HepG2 (cell line): Measurements from ENCODE around the gene ZNF593OS. TPM values are rescaled to one million over a fixed set of nuclear protein-coding genes. Genes with fewer than 3 reads are reported as not detected.

Experiments
- CENPBD1 ChIP-seq: sonication (generic); formaldehyde crosslinking; IDR thresholded peaks from 2 replicates; pipeline ENCODE4 v1.8.0; 2022; ENCODE audit warnings: missing genetic modification reagents, low read depth, mild to moderate bottlenecking, borderline replicate concordance
- HMG20B ChIP-seq: conservative IDR thresholded peaks from 2 replicates; pipeline ENCODE4 v1.6.1; 2016; ENCODE audit warnings: missing genetic modification reagents, missing compliant biosample characterization
- KLF11 ChIP-seq: IDR thresholded peaks from 2 replicates; pipeline ENCODE4 v1.6.1; 2016; ENCODE audit warnings: missing compliant biosample characterization
- MYC ChIP-seq: sonication (generic); formaldehyde crosslinking; IDR thresholded peaks from 2 replicates; pipeline ENCODE4 v1.9.0; 2021; ENCODE audit warnings: missing genetic modification reagents, borderline replicate concordance
- NRL ChIP-seq: sonication (generic); formaldehyde crosslinking; IDR thresholded peaks from 2 replicates; pipeline ENCODE4 v1.5.0; 2020; ENCODE audit warnings: missing genetic modification reagents, mild to moderate bottlenecking, moderate library complexity, borderline replicate concordance
- SMC3 ChIP-seq: IDR thresholded peaks from 2 replicates; pipeline ENCODE4 v1.6.1; 2011; ENCODE audit warnings: low read length, improper control_type of control experiment
- SYNCRIP ChIP-seq: fragments of 200-400 bp; formaldehyde crosslinking; IDR thresholded peaks from 2 replicates; pipeline ENCODE4 v1.6.1; 2018; ENCODE audit warnings: mild to moderate bottlenecking, low read depth, low read length; ENCODE audit not compliant: insufficient read depth
- TBP ChIP-seq: sonication (generic); formaldehyde crosslinking; IDR thresholded peaks from 2 replicates; pipeline ENCODE4 v1.5.0; 2020; ENCODE audit warnings: missing genetic modification reagents
- TERF1 ChIP-seq: sonication (generic); formaldehyde crosslinking; IDR thresholded peaks from 2 replicates; pipeline ENCODE4 v1.8.0; 2022; ENCODE audit warnings: mild to moderate bottlenecking, missing genetic modification reagents, moderate library complexity
- TFDP2 ChIP-seq: sonication (generic); formaldehyde crosslinking; IDR thresholded peaks from 2 replicates; pipeline ENCODE4 v1.4.0; 2020; ENCODE audit warnings: missing genetic modification reagents
- TMF1 ChIP-seq: sonication (generic); formaldehyde crosslinking; IDR thresholded peaks from 2 replicates; pipeline ENCODE4 v1.8.1; 2022; ENCODE audit warnings: low read depth, missing genetic modification reagents
- U2AF1 ChIP-seq: fragments of 200-400 bp; formaldehyde crosslinking; optimal IDR thresholded peaks from 2 replicates; pipeline ENCODE3; 2017; ENCODE audit warnings: mild to moderate bottlenecking, low read depth, low read length
- ZBTB3 ChIP-seq: sonication (generic); formaldehyde crosslinking; IDR thresholded peaks from 2 replicates; pipeline ENCODE4 v1.4.0; 2020; ENCODE audit warnings: low read depth, mild to moderate bottlenecking, moderate library complexity, missing genetic modification reagents, borderline replicate concordance
- ZBTB33 ChIP-seq: sonication (generic); formaldehyde crosslinking; IDR thresholded peaks from 2 replicates; pipeline ENCODE4 v1.4.0; 2020; ENCODE audit warnings: missing genetic modification reagents
- ZBTB39 ChIP-seq: sonication (generic); formaldehyde crosslinking; IDR thresholded peaks from 2 replicates; pipeline ENCODE4 v1.5.0; 2020; ENCODE audit warnings: missing genetic modification reagents
- ZMAT3 ChIP-seq: sonication (generic); formaldehyde crosslinking; conservative IDR thresholded peaks from 2 replicates; pipeline ENCODE4 v1.7.0; 2021; ENCODE audit warnings: missing genetic modification reagents
- ZNF12 ChIP-seq: sonication (generic); formaldehyde crosslinking; IDR thresholded peaks from 2 replicates; pipeline ENCODE4 v1.5.0; 2020; ENCODE audit warnings: missing genetic modification reagents
- ZNF136 ChIP-seq: sonication (generic); formaldehyde crosslinking; IDR thresholded peaks from 2 replicates; pipeline ENCODE4 v1.8.1; 2022; ENCODE audit warnings: low read depth, mild to moderate bottlenecking, moderate library complexity, missing genetic modification reagents
- ZNF20 ChIP-seq: sonication (generic); formaldehyde crosslinking; IDR thresholded peaks from 2 replicates; pipeline ENCODE4 v1.4.0; 2020; ENCODE audit warnings: mild to moderate bottlenecking, moderate library complexity, missing genetic modification reagents
- ZNF275 ChIP-seq: sonication (generic); formaldehyde crosslinking; IDR thresholded peaks from 2 replicates; pipeline ENCODE4 v1.8.0; 2022; ENCODE audit warnings: missing genetic modification reagents, mild to moderate bottlenecking, inconsistent platforms, borderline replicate concordance
- ZNF678 ChIP-seq: sonication (generic); formaldehyde crosslinking; IDR thresholded peaks from 2 replicates; pipeline ENCODE4 v1.4.0; 2020; ENCODE audit warnings: mild to moderate bottlenecking, missing genetic modification reagents
- ZNF776 ChIP-seq: sonication (generic); formaldehyde crosslinking; IDR thresholded peaks from 2 replicates; pipeline ENCODE4 v1.4.0; 2020; ENCODE audit warnings: mild to moderate bottlenecking, missing genetic modification reagents
- ZSCAN22 ChIP-seq: sonication (generic); formaldehyde crosslinking; IDR thresholded peaks from 2 replicates; pipeline ENCODE4 v1.4.0; 2020; ENCODE audit warnings: mild to moderate bottlenecking, missing genetic modification reagents
- polyA plus RNA-seq, 8 experiments: library from polyadenylated mRNA; depleted of rRNA in 3 of 8; stranded (reverse) in 7 of 8; unstranded in 1 of 8; fragments of >200 nt; fragmentation: Illumina TruSeq in 4 of 8; extraction: Trizol in 4 of 8; gene quantifications; 2 replicates each; pipeline versions ENCODE4 v1.2.1 to v1.2.3, GENCODE V29; 2011 to 2016; ENCODE audit warnings: low read depth in 4 of 8, missing spikeins in 1 of 8, mixed read lengths in 1 of 8; ENCODE audit not compliant: insufficient read depth in 1 of 8
- total RNA-seq, 5 experiments: library from RNA; depleted of rRNA; stranded (reverse); fragments of >200 nt; fragmentation: Illumina TruSeq; extraction: Trizol; gene quantifications; 2 replicates each; pipeline ENCODE4 v1.2.3, GENCODE V29; 2016; ENCODE audit warnings: low read depth in 1 of 5

Gene ZNF593OS
- total and polyA plus RNA-seq, 2 of the 13 experiments (the other 11 are each of a cell fraction or from before 2014, with no cell fraction given), result not detected

- no peak for TF ChIP-seq ZBTB39 (CRISPR knock-in tag)
- TF ChIP-seq ZSCAN22 (CRISPR knock-in tag), result no peak
- TF ChIP-seq SYNCRIP, result no peak
- TF ChIP-seq KLF11, result no peak
- TF ChIP-seq TERF1 (CRISPR knock-in tag), result no peak
- no peak for TF ChIP-seq ZNF776
- no peak for TF ChIP-seq ZNF12 (CRISPR knock-in tag)
- TF ChIP-seq ZNF678, result no peak
- TF ChIP-seq MYC, result no peak; the same call in 1 of the 2 replicates
- peak; percentile 32; the same call in 1 of the 2 replicates for TF ChIP-seq ZBTB33
- no peak for TF ChIP-seq ZNF20 (CRISPR knock-in tag)
- no peak for TF ChIP-seq SMC3
- TF ChIP-seq CENPBD1, result no peak
- no peak for TF ChIP-seq HMG20B (CRISPR knock-in tag)
- TF ChIP-seq ZNF136 (CRISPR knock-in tag), result no peak
- no peak for TF ChIP-seq ZNF275 (CRISPR knock-in tag)
- TF ChIP-seq ZBTB3 (CRISPR knock-in tag), result no peak
- TF ChIP-seq NRL, result no peak
- TF ChIP-seq TBP (CRISPR knock-in tag), result no peak
- no peak for TF ChIP-seq U2AF1
- TF ChIP-seq ZMAT3, result 0 out of 2 replicates have a peak, but pooled peaks have one; percentile 60
- TF ChIP-seq TMF1, result no peak
- TF ChIP-seq TFDP2 (CRISPR knock-in tag), result no peak
Measured at GRCh38 chr1:26177182-26177684, 5.6 kb upstream of the ZNF593OS start, which contains the start of gene CNKSR1 (continued).
